HFF-Myc (cell line): ENCODE data around the gene DNALI1.
A peak's percentile ranks its signal among the peaks of the same experiment; 100 is the strongest.

Experiments used
- DNase-seq: peaks from one replicate; pipeline ENCODE4 v3.0.0-alpha.2; 2011; ENCODE audit warnings: low read depth; ENCODE audit errors: extremely low read depth
- H3K4me3 ChIP-seq: replicated peaks from 2 replicates; pipeline ENCODE4 v1.5.1; 2011; ENCODE audit warnings: low read depth, mild to moderate bottlenecking, control low read depth, low read length
- TF ChIP-seq, protein P1 (sequence below): IDR thresholded peaks from 2 replicates; pipeline ENCODE4 v1.5.1; 2012; ENCODE audit warnings: mild to moderate bottlenecking, low read depth, low read length, control low read depth; ENCODE audit errors: missing control alignments

Gene DNALI1

GRCh38 chr1:37545019-37545418 lies 11.7 kb upstream of the DNALI1 start:
- DNase-seq = no peak
- TF ChIP-seq, protein P1, sequence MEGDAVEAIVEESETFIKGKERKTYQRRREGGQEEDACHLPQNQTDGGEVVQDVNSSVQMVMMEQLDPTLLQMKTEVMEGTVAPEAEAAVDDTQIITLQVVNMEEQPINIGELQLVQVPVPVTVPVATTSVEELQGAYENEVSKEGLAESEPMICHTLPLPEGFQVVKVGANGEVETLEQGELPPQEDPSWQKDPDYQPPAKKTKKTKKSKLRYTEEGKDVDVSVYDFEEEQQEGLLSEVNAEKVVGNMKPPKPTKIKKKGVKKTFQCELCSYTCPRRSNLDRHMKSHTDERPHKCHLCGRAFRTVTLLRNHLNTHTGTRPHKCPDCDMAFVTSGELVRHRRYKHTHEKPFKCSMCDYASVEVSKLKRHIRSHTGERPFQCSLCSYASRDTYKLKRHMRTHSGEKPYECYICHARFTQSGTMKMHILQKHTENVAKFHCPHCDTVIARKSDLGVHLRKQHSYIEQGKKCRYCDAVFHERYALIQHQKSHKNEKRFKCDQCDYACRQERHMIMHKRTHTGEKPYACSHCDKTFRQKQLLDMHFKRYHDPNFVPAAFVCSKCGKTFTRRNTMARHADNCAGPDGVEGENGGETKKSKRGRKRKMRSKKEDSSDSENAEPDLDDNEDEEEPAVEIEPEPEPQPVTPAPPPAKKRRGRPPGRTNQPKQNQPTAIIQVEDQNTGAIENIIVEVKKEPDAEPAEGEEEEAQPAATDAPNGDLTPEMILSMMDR = no peak
- no peak overlapping the region for H3K4me3 ChIP-seq

- TF ChIP-seq, protein P1 = no peak
- no peak overlapping the region for H3K4me3 ChIP-seq
- peak; percentile 6 for DNase-seq
These were observed 7.4 kb upstream of the DNALI1 start for GRCh38 chr1:37549341-37549740.

- TF ChIP-seq, protein P1 = no peak
- DNase-seq = no peak
- peak overlapping the region; percentile 91 for H3K4me3 ChIP-seq
These were observed 3.2 kb upstream of the DNALI1 start for GRCh38 chr1:37553598-37553926.

GRCh38 chr1:37553927-37554808 lies 2.6 kb upstream of the DNALI1 start, which contains the start of gene SNIP1:
Gene SNIP1, minus strand, starts transcription at chr1:37554293. Its CDS starts 64 bp downstream, at chr1:37554229.
- TF ChIP-seq, protein P1 = no peak
- H3K4me3 ChIP-seq = peak within 1 kb of the TSS; percentile 91
- peak; percentile 79 for DNase-seq

- H3K4me3 ChIP-seq = peak overlapping the region; percentile 45
- no peak for DNase-seq
These were observed 662 bp downstream of the DNALI1 start for GRCh38 chr1:37557402-37557801.

DNA sequence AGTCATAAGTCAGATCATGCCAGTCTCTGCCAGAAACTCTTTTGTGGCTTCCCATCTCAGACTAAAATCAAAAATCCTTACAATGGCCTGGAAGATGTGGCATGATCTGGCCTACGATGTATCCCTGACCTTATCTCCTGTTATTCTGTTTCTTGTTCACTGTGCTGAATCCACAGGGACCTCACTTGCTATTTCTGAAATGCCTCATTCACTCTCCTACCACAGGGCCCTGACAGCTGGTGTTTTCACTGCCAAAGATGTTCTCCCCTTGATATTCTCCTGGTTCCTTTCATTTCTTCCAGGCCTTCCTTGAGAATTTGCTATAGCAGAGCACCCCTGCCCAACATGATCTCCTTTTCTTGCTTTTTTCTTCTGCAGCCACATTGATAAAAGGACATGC lies 1.7 kb downstream of the DNALI1 start:
- no peak for DNase-seq
- H3K4me3 ChIP-seq = no peak overlapping the region
- TF ChIP-seq, protein P1 = no peak

More at GRCh38 chr1:37557402-37557801, 662 bp downstream of the DNALI1 start:
- TF ChIP-seq, protein P1 = no peak
